Tibial nerve (tissue), 4 donors: ENCODE results near the gene GPC6. TPM values are rescaled to one million over a fixed set of nuclear protein-coding genes. Genes with fewer than 3 reads are reported as not detected.

Experiments
- DNase-seq, 2 donors: peaks; one replicate each; pipeline ENCODE4 v3.0.0-alpha.2; 2019; ENCODE audit warnings: low spot score in 2 of 2
- H3K27ac ChIP-seq, 4 donors: fragments of 200-600 bp; sonication (generic) in 3 of 4; one replicate each; pipeline ENCODE4 v1.5.1; 2017 to 2019; ENCODE audit warnings: mild to moderate bottlenecking in 1 of 4
- H3K27me3 ChIP-seq, 2 donors: fragments of 200-600 bp; sonication (generic) in 1 of 2; one replicate each; pipeline versions ENCODE4 v1.5.1 to v1.6.0; 2017 to 2019
- H3K36me3 ChIP-seq, 3 donors: fragments of 200-600 bp; sonication (generic); one replicate each; pipeline ENCODE4 v1.5.1; 2018 to 2019
- H3K4me1 ChIP-seq, 4 donors: fragments of 200-600 bp; sonication (generic) in 3 of 4; one replicate each; pipeline ENCODE4 v1.5.1; 2017 to 2019
- H3K4me3 ChIP-seq, 4 donors: fragments of 200-600 bp; sonication (generic) in 3 of 4; one replicate each; pipeline ENCODE4 v1.5.1; 2017 to 2019; ENCODE audit warnings: mild to moderate bottlenecking in 1 of 4, moderate library complexity in 1 of 4
- H3K9me3 ChIP-seq, 4 donors: fragments of 200-600 bp; sonication (generic) in 3 of 4; one replicate each; pipeline ENCODE4 v1.5.1; 2017 to 2019
- CTCF ChIP-seq, 5 experiments: fragments of 200-600 bp in 3 of 5; fragments of 450-650 bp in 2 of 5; sonication (generic) in 3 of 5; IDR thresholded peaks; one replicate each; pipeline ENCODE4 v1.5.1; 2016 to 2019; ENCODE audit warnings: antibody characterized with exemption in 5 of 5, mild to moderate bottlenecking in 3 of 5, moderate library complexity in 2 of 5
- EP300 ChIP-seq, 2 donors: sonication (generic); formaldehyde crosslinking; IDR thresholded peaks; one replicate each; pipeline ENCODE4 v1.6.1; 2017; ENCODE audit warnings: antibody characterized with exemption in 2 of 2, mild to moderate bottlenecking in 1 of 2
- POLR2A ChIP-seq, 2 donors: fragments of 450-650 bp; IDR thresholded peaks; one replicate each; pipeline ENCODE4 v1.6.1; 2017; ENCODE audit warnings: antibody characterized with exemption in 2 of 2, mild to moderate bottlenecking in 2 of 2, moderate library complexity in 2 of 2
- WGBS, 2 donors: methylation state at CpG; one replicate each; pipeline ENCODE4 v1.1.5; 2018; 5-methylcytosine and 5-hydroxymethylcytosine counted together
- total RNA-seq, 4 donors: library from RNA; depleted of rRNA; stranded (reverse); fragments of >200 nt; gene quantifications; one replicate each; pipeline ENCODE4 v1.1.0, GENCODE V29; 2016

Gene GPC6
- total RNA-seq, 4 donors from 2014 or later: 21.9 to 39.5 (median 29.8) TPM

- Histone ChIP-seq H3K36me3 (no peaks in the 10 kb centered on the region), H3K4me3 (no peak overlapping the region), H3K4me1 (no peaks in the 10 kb centered on the region), H3K27me3 (no peaks in the 10 kb centered on the region), H3K9me3 (peaks cover 0 to 19% (median 0%) of the 10 kb centered on the region in 4 donors), H3K27ac (no peak overlapping the region)
- WGBS, 2 donors: 83 to 86% methylated on average over 4 of the region's 4 CpGs
- no peak for TF ChIP-seq EP300 (IDR thresholded peaks at IDR 0.05)
- TF ChIP-seq CTCF (IDR thresholded peaks at IDR 0.05): no peak
- no peak for TF ChIP-seq POLR2A (IDR thresholded peaks at IDR 0.05)
- no peak for DNase-seq
These were observed 489.3 kb downstream of the GPC6 start for GRCh38 chr13:93715866-93716265.

GRCh38 chr13:93716623-93717022, 490.0 kb downstream of the GPC6 start:
- Histone ChIP-seq H3K4me3 (no peak overlapping the region), H3K9me3 (peaks cover 0 to 19% (median 0%) of the 10 kb centered on the region in 4 donors), H3K4me1 (no peaks in the 10 kb centered on the region), H3K27me3 (no peaks in the 10 kb centered on the region), H3K27ac (no peak overlapping the region), H3K36me3 (no peaks in the 10 kb centered on the region)
- no peak for DNase-seq
- TF ChIP-seq POLR2A (IDR thresholded peaks at IDR 0.05): no peak

- WGBS, 2 donors: 42 to 46% methylated on average over 3 of the region's 3 CpGs
- no peaks in the 10 kb centered on the region for H3K9me3 ChIP-seq
- TF ChIP-seq EP300 (IDR thresholded peaks at IDR 0.05): no peak
- TF ChIP-seq POLR2A (IDR thresholded peaks at IDR 0.05): no peak
- no peak for TF ChIP-seq CTCF (IDR thresholded peaks at IDR 0.05)
These were observed 494.9 kb downstream of the GPC6 start for GRCh38 chr13:93721483-93721882.

GRCh38 chr13:93723316-93723715, 496.7 kb downstream of the GPC6 start:
- no peak overlapping the region for H3K4me3 ChIP-seq
- TF ChIP-seq EP300 (IDR thresholded peaks at IDR 0.05) (no peak), CTCF (IDR thresholded peaks at IDR 0.05) (no peak), POLR2A (IDR thresholded peaks at IDR 0.05) (no peak)
- WGBS, 2 donors: 84 to 88% methylated on average over 3 of the region's 3 CpGs

More at GRCh38 chr13:93721483-93721882, 494.9 kb downstream of the GPC6 start:
- Histone ChIP-seq H3K4me1 (no peaks in the 10 kb centered on the region), H3K4me3 (no peak overlapping the region), H3K27ac (no peak overlapping the region), H3K27me3 (no peaks in the 10 kb centered on the region), H3K36me3 (no peaks in the 10 kb centered on the region)
- no peak for DNase-seq

GRCh38 chr13:93724187-93724586, 497.6 kb downstream of the GPC6 start:
- Histone ChIP-seq H3K27me3 (no peaks in the 10 kb centered on the region), H3K4me3 (no peak overlapping the region), H3K36me3 (no peaks in the 10 kb centered on the region), H3K9me3 (no peaks in the 10 kb centered on the region), H3K4me1 (peaks cover 0 to 1% (median 0%) of the 10 kb centered on the region in 4 donors), H3K27ac (no peak overlapping the region)
- no peak for DNase-seq
- TF ChIP-seq EP300 (IDR thresholded peaks at IDR 0.05) (no peak), CTCF (IDR thresholded peaks at IDR 0.05) (no peak), POLR2A (IDR thresholded peaks at IDR 0.05) (no peak)
- 90 to 95% methylated on average over 1 of the region's 1 CpG for WGBS, 2 donors

More at GRCh38 chr13:93723316-93723715, 496.7 kb downstream of the GPC6 start:
- no peaks in the 10 kb centered on the region for H3K4me1 ChIP-seq
- H3K27me3 ChIP-seq: no peaks in the 10 kb centered on the region
- no peaks in the 10 kb centered on the region for H3K9me3 ChIP-seq
- no peak overlapping the region for H3K27ac ChIP-seq
- no peak for DNase-seq
- H3K36me3 ChIP-seq: no peaks in the 10 kb centered on the region
